Raji (cell line): ENCODE results near the gene ENDOU.

Experiments
- POLR2A ChIP-seq: IDR thresholded peaks from 2 replicates; pipeline ENCODE4 v1.6.1; 2011; ENCODE audit warnings: low read depth, low read length, control low read depth; ENCODE audit not compliant: insufficient read depth

The ENDOU gene

DNA sequence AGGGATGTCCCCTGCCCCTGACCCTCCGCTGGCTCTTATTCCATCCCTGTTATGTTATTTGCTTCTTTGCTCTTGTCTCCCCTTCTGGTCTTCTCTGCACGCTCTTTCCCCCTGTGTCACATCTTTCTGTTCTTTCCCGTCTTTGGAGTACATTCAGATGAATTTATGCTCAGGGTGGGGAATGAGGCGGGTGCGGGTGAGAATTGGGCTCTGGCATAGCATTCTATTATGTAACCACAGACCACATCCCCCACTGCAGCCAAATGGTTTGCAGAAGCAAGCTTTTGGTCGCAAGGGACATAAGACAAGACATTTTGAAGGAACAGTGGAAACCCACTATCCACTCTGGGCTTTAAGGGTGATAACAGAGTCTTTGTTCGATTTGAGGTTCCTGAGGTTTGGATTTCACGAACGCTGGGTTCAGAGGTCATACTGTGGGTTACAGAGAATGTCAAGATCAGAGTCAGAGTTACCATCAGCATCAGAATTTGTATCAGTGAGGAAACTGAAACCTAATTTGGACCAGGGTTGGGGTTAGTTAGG is 3.8 kb downstream of the ENDOU start:
- TF ChIP-seq POLR2A, result no peak

DNA sequence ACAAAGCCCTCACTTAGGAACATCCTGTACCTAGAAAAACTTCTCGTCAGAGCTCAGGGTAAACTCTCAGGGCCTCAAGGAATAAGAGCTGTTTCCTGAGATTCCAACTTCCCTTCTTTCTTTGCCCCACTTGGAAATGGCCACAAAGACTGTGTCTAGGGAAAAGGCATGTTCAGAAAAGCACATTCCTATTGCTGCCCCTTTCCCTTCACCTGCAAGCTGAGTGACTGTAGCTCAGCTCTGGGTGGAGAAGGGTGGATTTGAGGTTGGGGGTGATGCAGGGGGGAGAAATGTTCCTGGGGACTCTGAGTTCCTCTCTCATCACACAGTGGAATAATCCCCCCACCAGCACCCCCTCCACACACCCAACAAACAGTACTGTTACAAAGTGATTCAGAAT is 6.8 kb downstream of the ENDOU start:
- TF ChIP-seq POLR2A, result no peak

GRCh38 chr12:47717443-47718193 is 7.7 kb downstream of the ENDOU start:
- TF ChIP-seq POLR2A, result no peak

DNA sequence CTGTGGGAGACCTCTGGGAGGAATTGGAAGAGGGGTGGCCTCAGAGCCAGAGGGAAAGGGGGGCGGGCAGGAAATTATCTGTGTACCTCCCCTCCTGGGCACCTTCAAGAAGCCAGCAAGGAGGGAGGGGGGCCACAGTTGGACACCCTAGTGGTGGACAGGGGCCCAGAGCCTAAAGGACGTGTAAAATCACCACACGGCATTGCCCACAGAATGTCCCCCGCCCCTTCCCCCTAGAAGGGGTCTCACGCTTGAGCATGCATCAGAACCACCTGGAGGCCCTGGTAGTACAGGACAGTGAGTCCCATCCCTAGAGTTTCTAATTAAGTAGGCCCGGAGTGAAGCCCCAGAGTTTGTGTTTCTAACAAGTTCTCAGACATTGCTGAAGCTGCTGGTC is 8.2 kb downstream of the ENDOU start:
- TF ChIP-seq POLR2A, result no peak

GRCh38 chr12:47715877-47716548 is 9.3 kb downstream of the ENDOU start:
- no peak for TF ChIP-seq POLR2A

DNA sequence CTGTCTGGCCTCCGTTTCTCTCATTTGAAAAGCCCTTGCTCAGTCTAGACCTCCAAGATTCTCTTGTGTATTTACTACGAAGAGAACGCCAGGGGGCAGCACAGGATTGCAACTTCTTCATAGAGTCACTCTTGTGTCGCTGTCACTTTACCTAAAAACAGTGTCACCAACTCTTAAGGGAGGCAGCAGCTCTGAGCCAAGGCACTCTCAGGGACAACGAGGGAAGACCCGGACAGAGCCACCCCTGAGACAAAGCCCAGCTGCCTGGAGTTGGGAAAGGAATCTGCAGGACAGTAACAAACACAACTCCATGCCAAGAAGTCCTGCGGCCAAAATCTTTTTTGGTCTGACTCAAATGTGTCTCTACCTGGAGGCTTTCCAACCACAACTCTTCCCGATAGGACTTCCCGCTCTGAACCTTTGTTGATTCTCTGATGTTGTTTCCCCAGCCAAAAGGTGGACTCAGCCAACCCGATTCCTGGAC is 9.9 kb downstream of the ENDOU start:
- no peak for TF ChIP-seq POLR2A

- TF ChIP-seq POLR2A, result no peak
Observed at GRCh38 chr12:47714826-47715386, 10.4 kb downstream of the ENDOU start.

- no peak for TF ChIP-seq POLR2A
Observed at GRCh38 chr12:47712171-47712570, 13.1 kb downstream of the ENDOU start.

DNA sequence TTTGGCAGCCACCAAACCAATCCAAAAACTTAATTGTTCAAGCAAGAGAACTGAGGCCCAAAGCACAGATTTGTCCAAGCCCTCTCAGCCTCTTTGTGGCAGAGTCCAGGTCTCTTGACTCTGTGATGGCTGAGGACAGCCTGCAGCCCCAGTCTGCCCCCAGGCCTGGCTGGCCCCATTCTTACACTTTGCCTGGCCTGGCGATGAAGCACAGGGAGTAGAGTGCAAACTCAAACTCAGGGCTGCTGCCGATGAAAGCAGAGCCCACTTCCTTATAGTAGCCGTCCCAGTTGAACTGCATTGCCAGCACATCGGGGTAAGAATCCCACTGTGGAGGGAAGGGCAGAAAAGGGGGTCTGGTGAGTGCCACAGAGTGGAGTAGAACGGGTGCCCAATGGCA is 13.8 kb downstream of the ENDOU start:
- no peak for TF ChIP-seq POLR2A

GRCh38 chr12:47710278-47710677 is 15.0 kb downstream of the ENDOU start:
- no peak for TF ChIP-seq POLR2A

- no peak for TF ChIP-seq POLR2A
Observed at GRCh38 chr12:47709671-47710070, 15.6 kb downstream of the ENDOU start.

DNA sequence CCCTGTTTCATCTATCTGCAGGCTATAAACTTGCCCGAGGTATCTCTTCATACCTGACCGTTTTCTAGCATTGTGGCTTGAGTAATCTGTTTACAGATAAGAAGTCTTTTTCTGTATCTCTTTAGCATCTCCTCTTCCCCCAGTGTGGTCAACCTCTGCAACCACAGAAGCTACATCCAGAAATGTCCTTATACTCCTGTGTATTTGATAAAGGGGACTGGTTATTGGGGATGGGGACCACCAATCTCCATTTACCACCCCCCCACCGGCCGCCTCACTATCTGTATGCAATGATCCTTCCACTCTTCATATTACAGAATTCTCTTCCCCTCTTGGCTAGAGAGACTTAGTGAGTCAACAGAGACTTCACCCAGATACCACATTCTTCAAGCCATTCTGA is 16.1 kb downstream of the ENDOU start:
- no peak for TF ChIP-seq POLR2A

GRCh38 chr12:47707905-47708543 is 17.3 kb downstream of the ENDOU start:
- TF ChIP-seq POLR2A, result no peak

GRCh38 chr12:47707355-47707754 is 17.9 kb downstream of the ENDOU start:
- no peak for TF ChIP-seq POLR2A
